Bronchial epithelial cell (primary cell): Measurements from ENCODE around the gene PTGFRN. TPM values are rescaled to one million over a fixed set of nuclear protein-coding genes. Genes with fewer than 3 reads are reported as not detected.

Experiments
- DNase-seq: peaks from one replicate; pipeline ENCODE4 v3.0.0-alpha.2; 2010; ENCODE audit warnings: low read depth
- FAIRE-seq: peaks from 2 replicates; lab custom pipeline; 2011; peaks lifted over from hg19 to GRCh38; lab: Jason Lieb, UNC
- H3K27me3 ChIP-seq: 2 replicates; pipeline ENCODE4 v1.5.1; 2011; ENCODE audit warnings: low read length; ENCODE audit not compliant: control insufficient read depth, insufficient read depth
- H3K36me3 ChIP-seq: 2 replicates; pipeline ENCODE4 v1.5.1; 2011; ENCODE audit warnings: low read length; ENCODE audit not compliant: control insufficient read depth, insufficient read depth
- H3K4me3 ChIP-seq: 2 replicates; pipeline ENCODE4 v1.5.1; 2011; ENCODE audit warnings: mild to moderate bottlenecking, low read depth, low read length, control low read depth
- CTCF ChIP-seq: IDR thresholded peaks from 2 replicates; pipeline ENCODE4 v1.5.1; 2011; ENCODE audit warnings: mild to moderate bottlenecking, moderate library complexity, low read length, control low read depth, inconsistent platforms; ENCODE audit not compliant: insufficient read depth, severe bottlenecking
- total RNA-seq: library from RNA; depleted of rRNA; stranded (reverse); fragments of >200 nt; gene quantifications from 2 replicates; pipeline ENCODE4 v1.2.1, GENCODE V29; 2014

PTGFRN gene
- total RNA-seq, 1 donor from 2014 or later: 89.2 TPM

- TF ChIP-seq CTCF: no peak
- Histone ChIP-seq H3K27me3 (no peaks in the 10 kb centered on the region), H3K4me3 (no peak overlapping the region), H3K36me3 (peaks cover 13% of the 10 kb centered on the region)
- DNase-seq (no peak), FAIRE-seq (no peak)
Observed at GRCh38 chr1:116981521-116982037, 71.9 kb downstream of the PTGFRN start.

GRCh38 chr1:116982319-116983004 lies 72.7 kb downstream of the PTGFRN start:
- FAIRE-seq (no peak), DNase-seq (no peak)
- Histone ChIP-seq H3K27me3 (no peaks in the 10 kb centered on the region), H3K36me3 (peaks cover 18% of the 10 kb centered on the region), H3K4me3 (no peak overlapping the region)
- TF ChIP-seq CTCF: no peak

GRCh38 chr1:116983112-116983511 lies 73.4 kb downstream of the PTGFRN start:
- H3K4me3 ChIP-seq: no peak overlapping the region
- DNase-seq (no peak), FAIRE-seq (no peak)
- peaks cover 20% of the 10 kb centered on the region for H3K36me3 ChIP-seq
- no peaks in the 10 kb centered on the region for H3K27me3 ChIP-seq
- TF ChIP-seq CTCF: no peak

GRCh38 chr1:116983678-116984077 lies 74.0 kb downstream of the PTGFRN start:
- Histone ChIP-seq H3K27me3 (no peaks in the 10 kb centered on the region), H3K4me3 (no peak overlapping the region), H3K36me3 (peaks cover 21% of the 10 kb centered on the region)
- DNase-seq: no peak
- FAIRE-seq: no peak
- no peak for TF ChIP-seq CTCF

- no peak for TF ChIP-seq CTCF
- DNase-seq (no peak), FAIRE-seq (peak; percentile 28)
- no peak overlapping the region for H3K4me3 ChIP-seq
- H3K36me3 ChIP-seq: peaks cover 21% of the 10 kb centered on the region
- H3K27me3 ChIP-seq: no peaks in the 10 kb centered on the region
Observed at GRCh38 chr1:116984406-116985160, 74.9 kb downstream of the PTGFRN start.
